ENCODE data around the gene SRC. TPM values are rescaled to one million over a fixed set of nuclear protein-coding genes. Genes with fewer than 3 reads are reported as not detected.

SRC gene
- total RNA-seq, 2 donors from 2014 or later = 5.4 to 8.3 TPM

GRCh38 chr20:37311710-37312355 is 34.1 kb upstream of the SRC start:
- H3K27ac Mint-ChIP-seq = peak overlapping the region; percentile 55 to 70
- ATAC-seq = no peak
- H3K36me3 Mint-ChIP-seq = no peaks in the 10 kb centered on the region

GRCh38 chr20:37313546-37314091 is 32.3 kb upstream of the SRC start:
- no peak for ATAC-seq
- Mint-ChIP-seq H3K36me3 (no peaks in the 10 kb centered on the region), H3K27ac (peak overlapping the region; percentile 47 to 85)

More at GRCh38 chr20:37311710-37312355, 34.1 kb upstream of the SRC start:
- peak in 1 of 2 donors; percentile 34 for DNase-seq (ENCODE audit: low spot score in 2 of 2)
- no peaks in the 10 kb centered on the region for H3K9me3 Mint-ChIP-seq

GRCh38 chr20:37314099-37314498 is 31.8 kb upstream of the SRC start:
- peak overlapping the region; percentile 47 to 85 for H3K27ac Mint-ChIP-seq
- H3K9me3 Mint-ChIP-seq = no peaks in the 10 kb centered on the region
- DNase-seq (ENCODE audit: low spot score in 2 of 2) (peak in 1 of 2 donors; percentile 25), ATAC-seq (no peak)
- H3K36me3 Mint-ChIP-seq = no peaks in the 10 kb centered on the region

More at GRCh38 chr20:37313546-37314091, 32.3 kb upstream of the SRC start:
- peak in 1 of 2 donors; percentile 18 for DNase-seq (ENCODE audit: low spot score in 2 of 2)
- no peaks in the 10 kb centered on the region for H3K9me3 Mint-ChIP-seq

- DNase-seq (ENCODE audit: low spot score in 2 of 2) (peak in 1 of 2 donors; percentile 38), ATAC-seq (no peak)
- Mint-ChIP-seq H3K9me3 (no peaks in the 10 kb centered on the region), H3K27ac (peak overlapping the region in 1 of 2 donors; percentile 47), H3K36me3 (no peaks in the 10 kb centered on the region)
Measured at GRCh38 chr20:37314617-37315016, 31.3 kb upstream of the SRC start.

GRCh38 chr20:37315021-37315451 is 30.9 kb upstream of the SRC start:
- Mint-ChIP-seq H3K9me3 (no peaks in the 10 kb centered on the region), H3K36me3 (no peaks in the 10 kb centered on the region), H3K27ac (peak overlapping the region in 1 of 2 donors; percentile 47)
- DNase-seq (ENCODE audit: low spot score in 2 of 2) (peak in 1 of 2 donors; percentile 13), ATAC-seq (no peak)

- H3K27ac Mint-ChIP-seq = peak overlapping the region; percentile 47 to 91
- H3K36me3 Mint-ChIP-seq = no peaks in the 10 kb centered on the region
Measured at GRCh38 chr20:37315452-37316110, 30.4 kb upstream of the SRC start.

GRCh38 chr20:37316116-37316774 is 29.7 kb upstream of the SRC start:
- ATAC-seq (peak; percentile 61 to 65), DNase-seq (ENCODE audit: low spot score in 2 of 2) (peak in 1 of 2 donors; percentile 41)
- Mint-ChIP-seq H3K36me3 (no peaks in the 10 kb centered on the region), H3K9me3 (no peaks in the 10 kb centered on the region), H3K27ac (peak overlapping the region; percentile 47 to 91)

More at GRCh38 chr20:37315452-37316110, 30.4 kb upstream of the SRC start:
- ATAC-seq (peak in 1 of 2 donors; percentile 18), DNase-seq (ENCODE audit: low spot score in 2 of 2) (peak in 1 of 2 donors; percentile 33)
- no peaks in the 10 kb centered on the region for H3K9me3 Mint-ChIP-seq

GRCh38 chr20:37316775-37317170 is 29.2 kb upstream of the SRC start:
- DNase-seq (ENCODE audit: low spot score in 2 of 2) (peak in 1 of 2 donors; percentile 47), ATAC-seq (peak in 1 of 2 donors; percentile 29)
- Mint-ChIP-seq H3K36me3 (no peaks in the 10 kb centered on the region), H3K9me3 (no peaks in the 10 kb centered on the region), H3K27ac (peak overlapping the region; percentile 47 to 91)

- H3K36me3 Mint-ChIP-seq = no peaks in the 10 kb centered on the region
- peak overlapping the region; percentile 20 to 52 for H3K27ac Mint-ChIP-seq
- DNase-seq (ENCODE audit: low spot score in 2 of 2) (no peak), ATAC-seq (no peak)
- no peaks in the 10 kb centered on the region for H3K9me3 Mint-ChIP-seq
Measured at GRCh38 chr20:37317316-37317715, 28.6 kb upstream of the SRC start.

GRCh38 chr20:37317994-37318640 is 27.8 kb upstream of the SRC start:
- H3K27ac Mint-ChIP-seq = peak overlapping the region in 1 of 2 donors; percentile 20
- H3K36me3 Mint-ChIP-seq = no peaks in the 10 kb centered on the region
- H3K9me3 Mint-ChIP-seq = no peaks in the 10 kb centered on the region
- no peak for ATAC-seq
- peak in 1 of 2 donors; percentile 34 for DNase-seq (ENCODE audit: low spot score in 2 of 2)

- H3K27ac Mint-ChIP-seq = no peak overlapping the region
- H3K9me3 Mint-ChIP-seq = no peaks in the 10 kb centered on the region
- DNase-seq (ENCODE audit: low spot score in 2 of 2) (peak in 1 of 2 donors; percentile 23), ATAC-seq (no peak)
- no peaks in the 10 kb centered on the region for H3K36me3 Mint-ChIP-seq
Measured at GRCh38 chr20:37319151-37319671, 26.7 kb upstream of the SRC start.

- H3K36me3 Mint-ChIP-seq = no peaks in the 10 kb centered on the region
- ATAC-seq (no peak), DNase-seq (ENCODE audit: low spot score in 2 of 2) (no peak)
- no peaks in the 10 kb centered on the region for H3K9me3 Mint-ChIP-seq
- H3K27ac Mint-ChIP-seq = no peak overlapping the region
Measured at GRCh38 chr20:37323985-37324384, 22.0 kb upstream of the SRC start.

GRCh38 chr20:37325206-37325605 is 20.7 kb upstream of the SRC start:
- DNase-seq (ENCODE audit: low spot score in 2 of 2) (no peak), ATAC-seq (no peak)
- Mint-ChIP-seq H3K27ac (no peak overlapping the region), H3K36me3 (no peaks in the 10 kb centered on the region), H3K9me3 (no peaks in the 10 kb centered on the region)

- H3K36me3 Mint-ChIP-seq = no peaks in the 10 kb centered on the region
- ATAC-seq (no peak), DNase-seq (ENCODE audit: low spot score in 2 of 2) (no peak)
- H3K27ac Mint-ChIP-seq = no peak overlapping the region
- no peaks in the 10 kb centered on the region for H3K9me3 Mint-ChIP-seq
Measured at GRCh38 chr20:37326666-37327065, 19.3 kb upstream of the SRC start.

- DNase-seq (ENCODE audit: low spot score in 2 of 2) (no peak), ATAC-seq (no peak)
- Mint-ChIP-seq H3K36me3 (no peaks in the 10 kb centered on the region), H3K9me3 (no peaks in the 10 kb centered on the region), H3K27ac (no peak overlapping the region)
Measured at GRCh38 chr20:37327748-37328147, 18.2 kb upstream of the SRC start.
